ENCODE measurements around the gene GNG13. TPM values are rescaled to one million over a fixed set of nuclear protein-coding genes. Genes with fewer than 3 reads are reported as not detected.

GNG13 gene
- total and polyA plus RNA-seq, 2 of the 4 experiments (the other 2 are of a cell fraction) = not detected

DNA sequence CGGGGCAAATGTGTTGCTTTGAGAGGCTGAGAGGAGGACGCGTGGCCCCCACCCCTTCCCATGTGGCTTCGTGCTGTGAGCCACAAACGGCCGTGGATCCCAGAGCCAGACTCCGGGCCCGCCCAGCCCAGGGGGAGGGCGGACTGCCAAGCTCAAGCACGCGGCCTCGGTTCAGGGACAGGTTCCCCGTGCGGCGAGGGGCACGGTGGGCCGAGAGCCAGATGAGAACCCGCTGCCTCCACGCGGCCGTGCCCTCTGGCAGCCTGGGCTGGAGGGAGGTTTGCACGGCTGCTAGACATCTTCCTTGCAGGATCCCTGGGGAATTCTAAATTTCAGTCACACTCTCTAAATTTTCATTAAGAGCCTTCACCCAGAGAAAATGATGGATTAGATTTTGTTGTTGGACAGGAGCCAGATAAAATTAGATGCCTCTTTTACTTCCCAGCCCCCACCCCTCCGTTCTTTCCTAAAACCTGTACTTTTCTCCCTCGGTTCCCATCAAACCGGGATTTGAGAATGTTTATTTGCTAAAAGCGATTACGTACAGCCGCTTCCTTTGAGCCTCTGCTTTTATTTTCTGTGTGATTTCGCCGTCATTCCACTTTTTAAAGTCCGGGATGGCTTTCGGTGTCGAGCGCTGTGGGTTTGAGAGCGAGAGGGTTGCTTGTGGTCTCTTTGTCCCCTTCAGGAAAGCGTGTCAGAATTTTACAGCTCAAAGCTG is 25.0 kb upstream of the GNG13 start:
- in situ Hi-C loops (cut with MboI; ENCODE audit: low sequenced_read_pairs) (no loop called here), intact Hi-C loops (cut with micrococcal nuclease) (no loop called here), dilution Hi-C loops (cut with HindIII; ENCODE audit: low sequenced_read_pairs, unreplicated experiment) (no loop called here)
- no peak overlapping the region for H3K18ac ChIP-seq (ENCODE audit: low read depth, low read length)
- peak overlapping the region; percentile 63; the same call in 1 of the 2 replicates for H3K14ac ChIP-seq (replicated peaks; ENCODE audit: low read depth, low read length)
- no peak overlapping the region for H3K56ac ChIP-seq (ENCODE audit: extremely low read depth, insufficient read depth, low read length)
- WGBS, 2 experiments (ENCODE audit: extremely low coverage in 2 of 2, insufficient read length in 1 of 2) = 5% methylated on average over 8 of the region's 36 CpGs; no CpG with 5 or more reads in 1 of the 2 experiments
- CTCF ChIA-PET = no interaction called here
- TF ChIP-seq MAZ (IDR thresholded peaks at IDR 0.05; ENCODE audit: borderline replicate concordance, low read depth, low read length) (peak; percentile 40; the same call in 1 of the 2 replicates), BHLHE40 (IDR thresholded peaks at IDR 0.05; ENCODE audit: low read depth, low read length) (no peak), MXI1 (IDR thresholded peaks at IDR 0.05; ENCODE audit: borderline replicate concordance, low read depth, low read length) (0 out of 2 replicates have a peak, but pooled peaks have one; percentile 22)
- H3K79me1 ChIP-seq (ENCODE audit: low read depth in 1 of 2, low read length in 2 of 2) = no peaks in the 10 kb centered on the region
- no peak overlapping the region for H2AK5ac ChIP-seq (ENCODE audit: low read depth, low read length)
- H2AFZ ChIP-seq (replicated peaks; ENCODE audit: low read length, poor library complexity) = peak overlapping the region; percentile 64
- H3K27me3 ChIP-seq (ENCODE audit: control insufficient read depth, insufficient read depth, low read length) = peaks cover 30% of the 10 kb centered on the region
- no peak overlapping the region for H4K91ac ChIP-seq (ENCODE audit: insufficient read depth, low read depth, low read length)
- H3K9ac ChIP-seq (ENCODE audit: low read depth, low read length) = no peak overlapping the region
- no peak overlapping the region for H2BK20ac ChIP-seq (ENCODE audit: low read depth, low read length)
- peaks cover 4% of the 10 kb centered on the region; the same call in 1 of the 2 replicates for H3K4me1 ChIP-seq (ENCODE audit: control insufficient read depth, insufficient read depth, low read length)
- H3K4me3 ChIP-seq (ENCODE audit: insufficient read depth, low read depth, low read length) = no peak overlapping the region
- POLR2A ChIA-PET (ENCODE audit: unreplicated experiment) = no interaction called here
- H3K4me2 ChIP-seq (ENCODE audit: low read depth, low read length) = peak overlapping the region; percentile 70
- H2BK15ac ChIP-seq (ENCODE audit: low read depth, low read length) = no peak overlapping the region
- H3K9me3 ChIP-seq (ENCODE audit: control insufficient read depth, insufficient read depth, low read length) = no peaks in the 10 kb centered on the region
- H2AK9ac ChIP-seq (replicated peaks; ENCODE audit: low read depth, low read length, poor library complexity) = no peak overlapping the region
- H2BK120ac ChIP-seq (ENCODE audit: low read depth, low read length) = no peak overlapping the region
- no peak overlapping the region for H4K5ac ChIP-seq (ENCODE audit: low read depth, low read length)
- BruUV-seq (replicated peaks) = no TSS peak
- H2BK5ac ChIP-seq (ENCODE audit: low read depth, low read length, poor library complexity, severe bottlenecking) = no peak overlapping the region
- no peak overlapping the region for H4K8ac ChIP-seq (ENCODE audit: low read depth in 2 of 2, low read length in 2 of 2)
- H3K23ac ChIP-seq (ENCODE audit: low read depth, low read length) = no peak overlapping the region
- H3K27ac ChIP-seq (ENCODE audit: insufficient read depth, low read length) = no peak overlapping the region
- H4K20me1 ChIP-seq (ENCODE audit: insufficient read depth, low read length) = no peaks in the 10 kb centered on the region
- no peaks in the 10 kb centered on the region for H3K36me3 ChIP-seq (ENCODE audit: control insufficient read depth, insufficient read depth, low read length)
- ATAC-seq (ENCODE audit: low read depth) (peak; percentile 70), DNase-seq (no peak)
- H3K9me1 ChIP-seq (ENCODE audit: insufficient read depth, low read length) = no peaks in the 10 kb centered on the region; the same call in 1 of the 2 replicates
- H3K4ac ChIP-seq (ENCODE audit: low read depth, low read length) = no peak overlapping the region

All from IMR-90 (cell line).